ENCODE results near the gene SNCB. TPM values are rescaled to one million over a fixed set of nuclear protein-coding genes. Genes with fewer than 3 reads are reported as not detected.

The SNCB gene
- total and polyA plus RNA-seq, 2 donors, result 0.08 TPM; not detected in 1

DNA sequence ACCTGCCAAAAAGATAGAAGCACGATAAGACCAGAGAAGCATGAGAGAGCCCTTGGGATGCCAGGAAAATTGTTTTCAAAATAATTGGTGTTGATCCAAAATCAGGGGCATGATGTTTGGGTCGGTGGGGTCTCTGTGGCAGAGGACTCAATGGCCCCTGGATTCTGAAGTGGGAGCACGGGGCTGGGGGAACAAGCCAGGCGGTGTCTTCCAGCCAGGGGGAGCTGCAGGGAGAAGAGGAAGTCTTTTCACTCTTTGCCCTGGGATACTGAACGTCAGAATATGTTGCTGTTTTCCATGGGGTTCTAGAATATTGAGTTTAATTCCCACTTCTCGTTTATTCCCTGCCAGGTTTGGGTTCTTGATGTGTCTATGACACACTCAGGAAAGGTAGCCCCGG lies 37.3 kb upstream of the SNCB start:
- DNase-seq (ENCODE audit: extremely low spot score), result no peak
- H3K4me1 ChIP-seq (ENCODE audit: insufficient read depth), result no peaks in the 10 kb centered on the region
- H3K27ac ChIP-seq (ENCODE audit: low read depth), result no peak overlapping the region
- no peaks in the 10 kb centered on the region for H3K36me3 ChIP-seq (ENCODE audit: insufficient read depth)
- no peak overlapping the region for H3K4me3 ChIP-seq (ENCODE audit: low read depth, low read length)
- 68% methylated on average over 7 of the region's 7 CpGs for WGBS

DNA sequence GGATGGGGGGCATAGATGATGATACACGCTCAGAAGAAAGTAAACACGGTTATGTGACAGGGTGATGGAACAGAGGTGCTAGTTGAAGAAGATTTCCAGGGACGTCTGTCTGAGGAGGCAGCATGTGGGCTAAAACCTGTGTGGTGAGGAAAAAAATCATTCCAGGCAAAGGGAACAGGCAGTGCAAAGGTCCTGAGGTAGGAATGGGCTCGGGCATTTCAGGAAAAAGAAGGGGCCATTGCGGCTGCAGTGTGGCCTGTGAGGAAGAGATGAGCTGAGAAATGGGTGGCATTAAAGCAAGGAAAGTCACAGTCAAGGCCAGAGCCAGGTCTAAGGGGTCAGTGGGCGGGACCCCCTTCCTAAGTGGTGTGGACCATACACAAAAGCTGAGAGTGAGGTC lies 35.2 kb upstream of the SNCB start:
- Histone ChIP-seq H3K4me1 (ENCODE audit: insufficient read depth) (no peaks in the 10 kb centered on the region), H3K27ac (ENCODE audit: low read depth) (no peak overlapping the region), H3K4me3 (ENCODE audit: low read depth, low read length) (no peak overlapping the region), H3K36me3 (ENCODE audit: insufficient read depth) (no peaks in the 10 kb centered on the region)
- WGBS, result 87% methylated on average over 6 of the region's 6 CpGs
- no peak for DNase-seq (ENCODE audit: extremely low spot score)

DNA sequence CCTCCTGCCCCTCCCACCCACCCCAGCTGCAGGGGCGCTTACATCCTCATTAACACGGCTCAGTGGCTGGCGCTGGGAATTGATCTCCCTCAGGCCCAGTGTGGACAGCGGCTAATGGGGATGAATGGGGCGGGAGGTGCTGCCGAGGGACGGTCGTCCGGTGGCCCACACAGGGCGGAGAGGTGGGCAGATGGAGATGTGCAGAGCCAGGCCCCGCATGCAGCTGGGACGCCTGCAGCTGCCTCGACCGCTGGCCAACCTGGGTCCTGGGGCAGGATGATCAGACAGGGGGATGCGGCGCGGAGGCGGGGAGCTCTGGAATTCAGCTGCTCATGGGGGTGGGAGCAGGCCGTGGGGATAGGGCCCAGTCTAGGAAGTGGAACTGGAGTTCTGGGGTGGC lies 34.6 kb upstream of the SNCB start:
- no peak overlapping the region for H3K4me3 ChIP-seq (ENCODE audit: low read depth, low read length)
- no peak overlapping the region for H3K27ac ChIP-seq (ENCODE audit: low read depth)
- no peaks in the 10 kb centered on the region for H3K4me1 ChIP-seq (ENCODE audit: insufficient read depth)
- no peak for DNase-seq (ENCODE audit: extremely low spot score)
- no peaks in the 10 kb centered on the region for H3K36me3 ChIP-seq (ENCODE audit: insufficient read depth)
- 17% methylated on average over 19 of the region's 19 CpGs for WGBS

DNA sequence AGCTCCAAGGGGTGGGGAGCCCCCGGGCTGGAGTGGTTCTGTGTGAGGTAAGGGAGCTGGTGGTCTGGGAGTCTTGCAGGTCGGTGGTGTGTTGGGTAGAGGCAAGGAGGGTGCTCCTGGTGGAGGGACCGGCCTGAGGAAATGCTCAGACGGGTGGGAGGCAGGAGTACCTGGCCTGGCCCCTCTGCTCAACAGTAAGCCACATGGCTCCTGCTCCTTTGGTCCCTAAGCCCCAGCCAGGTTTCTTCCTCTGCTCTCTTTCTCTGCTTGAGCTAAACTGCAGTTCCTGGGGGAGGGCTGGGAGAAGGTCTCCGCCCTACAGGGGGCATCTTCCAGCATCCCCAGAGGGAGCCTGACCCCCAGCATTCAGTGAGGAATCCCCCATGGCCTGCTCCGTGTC lies 34.1 kb upstream of the SNCB start:
- no peak for DNase-seq (ENCODE audit: extremely low spot score)
- H3K27ac ChIP-seq (ENCODE audit: low read depth), result no peak overlapping the region
- no peak overlapping the region for H3K4me3 ChIP-seq (ENCODE audit: low read depth, low read length)
- H3K4me1 ChIP-seq (ENCODE audit: insufficient read depth), result no peaks in the 10 kb centered on the region
- H3K36me3 ChIP-seq (ENCODE audit: insufficient read depth), result no peaks in the 10 kb centered on the region
- 22% methylated on average over 6 of the region's 6 CpGs for WGBS

DNA sequence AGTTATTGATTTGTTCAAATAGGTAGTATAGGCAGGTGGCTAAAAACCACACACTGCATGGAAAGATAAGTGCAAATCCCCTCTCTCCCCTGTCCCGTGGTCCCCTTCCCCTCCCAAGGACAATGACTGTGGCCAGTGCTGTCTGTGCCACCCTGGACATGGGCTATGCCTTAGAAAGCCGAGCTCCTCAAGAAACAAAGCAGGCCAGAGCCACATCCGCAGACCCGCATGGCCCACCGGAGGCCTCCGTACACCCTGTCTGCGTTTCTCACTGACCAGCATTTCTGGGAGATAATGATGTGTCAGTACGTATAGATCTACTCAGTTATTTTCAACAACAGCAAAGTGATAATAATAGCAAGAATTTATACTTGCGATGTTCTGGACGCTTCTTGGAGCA lies 33.2 kb upstream of the SNCB start:
- no peak for DNase-seq (ENCODE audit: extremely low spot score)
- H3K36me3 ChIP-seq (ENCODE audit: insufficient read depth), result no peaks in the 10 kb centered on the region
- no peaks in the 10 kb centered on the region for H3K4me1 ChIP-seq (ENCODE audit: insufficient read depth)
- no peak overlapping the region for H3K4me3 ChIP-seq (ENCODE audit: low read depth, low read length)
- 74% methylated on average over 10 of the region's 10 CpGs for WGBS
- no peak overlapping the region for H3K27ac ChIP-seq (ENCODE audit: low read depth)

DNA sequence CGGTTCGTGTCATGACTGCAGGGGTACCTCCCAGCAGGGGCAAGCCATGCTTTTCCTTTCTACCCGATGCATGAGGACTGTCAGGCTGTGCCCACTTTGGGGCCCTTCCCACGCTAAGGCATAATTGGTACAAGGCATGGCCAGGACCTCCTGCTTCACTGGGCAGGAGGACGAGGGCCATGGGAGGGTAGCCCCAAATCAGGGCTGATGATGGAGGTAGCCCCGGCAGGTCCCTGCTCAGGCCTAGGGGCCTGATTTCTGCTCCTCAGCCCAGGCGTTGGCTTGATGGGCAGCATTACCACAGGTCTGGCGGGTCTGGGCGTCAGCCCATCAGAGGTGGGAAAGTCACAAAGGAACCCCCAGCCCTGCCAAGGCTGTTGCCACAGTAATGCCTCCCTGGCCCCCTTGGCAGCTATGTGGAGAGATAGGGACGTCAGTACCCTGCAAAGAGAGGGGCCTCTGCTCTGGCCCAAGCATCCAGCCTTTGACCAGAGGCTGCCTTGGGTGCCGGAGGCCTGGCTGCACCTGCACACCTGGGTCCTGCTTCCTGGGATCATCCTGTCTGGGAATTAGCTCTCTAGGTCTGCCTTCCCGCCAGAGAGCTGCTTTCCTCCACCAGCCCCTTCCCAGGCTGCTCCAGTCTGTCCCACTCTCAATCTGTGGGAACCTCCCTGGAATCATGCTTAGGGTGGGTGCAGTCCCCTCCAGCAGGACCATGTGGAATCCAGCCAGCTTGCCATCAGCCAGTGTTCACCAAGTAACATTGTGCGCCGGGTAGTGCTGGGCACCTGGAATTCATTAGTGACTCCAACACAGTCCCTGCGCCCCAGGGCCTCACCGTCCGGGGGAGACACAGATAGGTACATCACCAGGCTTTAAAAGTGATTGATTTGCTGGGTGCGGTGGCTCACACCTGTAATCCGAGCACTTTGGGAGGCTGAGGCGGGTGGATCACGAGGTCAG lies 32.3 kb upstream of the SNCB start:
- no peak for DNase-seq (ENCODE audit: extremely low spot score)
- no peak overlapping the region for H3K4me3 ChIP-seq (ENCODE audit: low read depth, low read length)

DNA sequence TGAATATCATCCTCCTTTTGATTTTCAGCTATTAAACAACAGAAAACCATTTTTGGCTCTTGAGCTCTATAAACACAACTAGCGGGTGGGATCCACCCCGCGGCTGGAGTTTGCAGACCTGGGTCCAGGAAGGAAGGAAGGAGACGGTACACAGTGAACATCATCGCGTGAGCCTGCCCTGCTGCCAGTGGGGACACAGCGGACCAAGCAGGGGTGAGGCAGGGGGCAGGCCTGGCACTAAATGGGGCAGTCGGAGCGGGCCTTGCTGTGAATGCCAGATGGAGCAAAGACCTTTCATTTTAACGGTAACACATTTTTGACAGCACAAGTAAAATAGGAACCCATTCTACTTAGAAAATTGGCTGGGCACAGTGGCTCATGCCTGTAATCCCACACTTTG lies 31.3 kb upstream of the SNCB start:
- 75% methylated on average over 10 of the region's 10 CpGs for WGBS
- H3K27ac ChIP-seq (ENCODE audit: low read depth), result no peak overlapping the region
- no peaks in the 10 kb centered on the region for H3K4me1 ChIP-seq (ENCODE audit: insufficient read depth)
- no peak overlapping the region for H3K4me3 ChIP-seq (ENCODE audit: low read depth, low read length)
- H3K36me3 ChIP-seq (ENCODE audit: insufficient read depth), result no peaks in the 10 kb centered on the region
- no peak for DNase-seq (ENCODE audit: extremely low spot score)

More for the DNA sequence above, 32.3 kb upstream of the SNCB start:
- Histone ChIP-seq H3K36me3 (ENCODE audit: insufficient read depth) (no peaks in the 10 kb centered on the region), H3K27ac (ENCODE audit: low read depth) (no peak overlapping the region), H3K4me1 (ENCODE audit: insufficient read depth) (no peaks in the 10 kb centered on the region)
- 77% methylated on average over 21 of the region's 21 CpGs for WGBS

DNA sequence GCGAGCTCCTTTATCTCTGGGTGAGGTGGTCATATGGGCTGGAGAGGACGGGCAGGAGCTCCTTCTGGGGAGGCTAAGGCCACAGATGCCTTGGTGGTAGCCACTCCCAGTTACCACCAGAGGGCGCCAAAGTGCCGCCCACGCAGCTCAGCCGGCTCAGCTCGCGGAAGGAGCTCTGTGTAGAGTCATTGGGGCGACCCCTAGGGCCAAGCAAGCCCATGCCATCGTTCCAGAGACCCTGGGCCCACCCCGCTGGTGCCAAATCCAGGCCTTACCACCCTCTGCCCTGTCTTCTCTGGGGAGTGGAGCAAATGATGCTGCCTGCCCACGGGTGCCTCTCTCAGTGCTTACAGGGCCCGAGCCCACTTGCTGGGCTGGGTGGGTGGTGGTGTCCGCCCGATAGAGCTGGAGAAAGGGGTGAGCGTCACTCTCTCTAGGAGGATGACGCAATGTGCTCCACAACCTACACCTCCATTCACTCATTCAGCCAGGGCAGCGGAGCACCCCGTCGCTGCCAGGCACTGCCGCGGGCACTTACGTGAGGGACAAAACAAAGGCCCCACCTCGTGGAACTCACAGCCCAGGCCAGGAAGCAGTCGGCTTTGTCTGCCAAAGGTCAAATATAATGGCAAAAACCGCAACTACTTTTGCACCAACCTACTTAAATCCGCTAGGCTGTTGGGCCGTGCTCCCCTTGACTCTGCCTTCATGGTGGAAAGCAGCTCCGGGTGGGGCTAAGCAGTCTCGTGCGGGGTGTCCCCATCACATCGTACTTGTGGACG lies 30.7 kb upstream of the SNCB start:
- peak; percentile 17 for DNase-seq (ENCODE audit: extremely low spot score)
- H3K4me1 ChIP-seq (ENCODE audit: insufficient read depth), result no peaks in the 10 kb centered on the region
- H3K36me3 ChIP-seq (ENCODE audit: insufficient read depth), result no peaks in the 10 kb centered on the region
- no peak overlapping the region for H3K27ac ChIP-seq (ENCODE audit: low read depth)
- WGBS, result 54% methylated on average over 33 of the region's 33 CpGs
- H3K4me3 ChIP-seq (ENCODE audit: low read depth, low read length), result no peak overlapping the region

DNA sequence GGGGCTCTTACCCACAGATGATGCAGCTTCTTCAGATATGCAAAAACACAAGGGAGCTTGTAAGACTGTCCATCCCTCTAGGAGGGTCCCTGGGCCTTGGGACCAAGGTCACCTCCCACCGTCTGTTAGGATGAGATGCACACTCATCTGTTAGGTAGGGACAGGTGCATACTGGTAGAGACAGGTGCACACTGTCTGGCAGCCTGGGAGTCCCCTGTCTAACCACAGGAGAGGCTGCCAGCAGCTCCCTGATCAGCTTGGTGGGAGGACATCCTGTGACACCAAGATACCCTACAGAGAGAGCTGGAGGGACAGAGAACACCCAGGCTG lies 30.2 kb upstream of the SNCB start:
- H3K36me3 ChIP-seq (ENCODE audit: insufficient read depth), result no peaks in the 10 kb centered on the region
- no peak overlapping the region for H3K27ac ChIP-seq (ENCODE audit: low read depth)
- no peaks in the 10 kb centered on the region for H3K4me1 ChIP-seq (ENCODE audit: insufficient read depth)
- DNase-seq (ENCODE audit: extremely low spot score), result no peak
- 35% methylated on average over 1 of the region's 1 CpG for WGBS
- no peak overlapping the region for H3K4me3 ChIP-seq (ENCODE audit: low read depth, low read length)

DNA sequence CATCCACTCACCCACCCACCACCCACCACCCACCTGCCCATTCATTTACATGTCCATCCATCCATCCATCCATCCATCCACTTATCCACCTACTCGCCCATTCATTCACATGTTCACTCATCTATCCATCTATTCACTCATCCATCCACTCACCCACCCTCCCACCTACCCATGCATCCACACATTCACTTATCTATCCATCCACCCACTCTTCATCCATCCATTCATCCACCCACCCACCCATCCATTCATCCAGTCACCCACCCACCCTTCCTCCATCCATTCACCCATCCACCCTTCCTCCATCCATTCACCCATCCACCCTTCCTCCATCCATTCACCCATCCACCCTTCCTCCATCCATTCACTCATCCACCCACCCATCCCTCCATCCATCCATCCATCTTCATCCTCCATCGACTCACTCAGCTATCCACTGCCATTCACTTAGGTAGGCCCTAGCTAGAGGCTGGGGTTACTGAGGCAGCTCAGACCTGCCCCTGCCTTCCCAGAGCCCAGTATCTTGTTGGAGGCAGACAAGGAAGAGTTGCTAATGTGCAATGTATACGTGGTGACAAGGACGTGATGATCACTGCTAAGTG lies 29.6 kb upstream of the SNCB start:
- no peak for DNase-seq (ENCODE audit: extremely low spot score)
- no peaks in the 10 kb centered on the region for H3K36me3 ChIP-seq (ENCODE audit: insufficient read depth)
- no peaks in the 10 kb centered on the region for H3K4me1 ChIP-seq (ENCODE audit: insufficient read depth)
- H3K27ac ChIP-seq (ENCODE audit: low read depth), result no peak overlapping the region
- WGBS, result 80% methylated on average over 4 of the region's 4 CpGs
- no peak overlapping the region for H3K4me3 ChIP-seq (ENCODE audit: low read depth, low read length)

DNA sequence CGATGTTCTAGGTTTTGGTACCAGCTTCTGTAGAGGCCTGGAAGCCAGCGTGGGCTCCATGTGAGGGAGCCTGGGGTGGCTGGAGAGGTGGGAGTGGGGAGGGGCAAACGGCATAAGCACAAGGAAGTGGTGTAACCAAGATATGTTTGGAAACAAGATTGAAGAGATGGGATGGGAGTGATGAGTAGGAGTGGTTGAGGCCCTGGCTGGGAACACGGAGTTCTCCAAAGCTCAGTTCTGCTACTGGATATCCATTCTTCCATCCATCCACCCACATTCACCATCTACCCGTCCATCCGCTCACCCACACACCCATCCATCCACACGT lies 29.1 kb upstream of the SNCB start:
- 85% methylated on average over 7 of the region's 7 CpGs for WGBS
- Histone ChIP-seq H3K27ac (ENCODE audit: low read depth) (no peak overlapping the region), H3K4me1 (ENCODE audit: insufficient read depth) (no peaks in the 10 kb centered on the region), H3K4me3 (ENCODE audit: low read depth, low read length) (no peak overlapping the region), H3K36me3 (ENCODE audit: insufficient read depth) (no peaks in the 10 kb centered on the region)
- no peak for DNase-seq (ENCODE audit: extremely low spot score)

DNA sequence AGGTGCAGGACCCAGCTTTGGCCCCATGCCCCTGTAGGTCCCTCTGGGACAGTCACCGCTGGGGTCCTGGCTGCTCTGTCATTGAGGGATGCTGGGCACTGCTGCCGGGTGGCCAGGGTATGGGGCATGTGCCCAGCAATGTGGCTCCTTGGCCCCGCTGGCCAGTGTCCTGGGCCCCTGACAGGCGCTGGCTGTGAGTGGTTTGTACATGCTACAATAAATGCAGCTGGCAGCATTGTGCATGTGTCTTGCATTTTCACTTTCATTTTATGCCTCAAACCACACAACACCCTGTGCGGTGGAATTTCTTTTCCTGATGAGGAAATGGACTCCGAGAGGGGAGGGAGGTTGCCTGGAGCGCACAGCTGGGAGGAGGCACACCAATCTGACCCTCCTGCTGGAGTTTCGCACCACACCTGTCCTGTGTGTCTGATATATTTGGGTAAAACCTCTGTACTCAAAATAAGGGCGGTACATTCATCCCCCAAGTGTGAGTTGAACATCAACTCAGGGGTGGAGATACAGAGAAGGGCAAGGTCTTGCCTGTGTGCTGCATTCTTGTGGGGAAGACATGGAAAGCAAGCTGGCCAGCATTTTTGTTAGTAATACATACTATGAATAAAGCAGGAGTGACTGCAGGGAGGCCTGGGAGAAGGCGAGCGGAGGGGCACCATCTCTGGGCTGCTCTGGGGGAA lies 28.6 kb upstream of the SNCB start:
- Histone ChIP-seq H3K4me3 (ENCODE audit: low read depth, low read length) (no peak overlapping the region), H3K4me1 (ENCODE audit: insufficient read depth) (no peaks in the 10 kb centered on the region), H3K27ac (ENCODE audit: low read depth) (no peak overlapping the region), H3K36me3 (ENCODE audit: insufficient read depth) (no peaks in the 10 kb centered on the region)
- 75% methylated on average over 11 of the region's 11 CpGs for WGBS
- no peak for DNase-seq (ENCODE audit: extremely low spot score)

DNA sequence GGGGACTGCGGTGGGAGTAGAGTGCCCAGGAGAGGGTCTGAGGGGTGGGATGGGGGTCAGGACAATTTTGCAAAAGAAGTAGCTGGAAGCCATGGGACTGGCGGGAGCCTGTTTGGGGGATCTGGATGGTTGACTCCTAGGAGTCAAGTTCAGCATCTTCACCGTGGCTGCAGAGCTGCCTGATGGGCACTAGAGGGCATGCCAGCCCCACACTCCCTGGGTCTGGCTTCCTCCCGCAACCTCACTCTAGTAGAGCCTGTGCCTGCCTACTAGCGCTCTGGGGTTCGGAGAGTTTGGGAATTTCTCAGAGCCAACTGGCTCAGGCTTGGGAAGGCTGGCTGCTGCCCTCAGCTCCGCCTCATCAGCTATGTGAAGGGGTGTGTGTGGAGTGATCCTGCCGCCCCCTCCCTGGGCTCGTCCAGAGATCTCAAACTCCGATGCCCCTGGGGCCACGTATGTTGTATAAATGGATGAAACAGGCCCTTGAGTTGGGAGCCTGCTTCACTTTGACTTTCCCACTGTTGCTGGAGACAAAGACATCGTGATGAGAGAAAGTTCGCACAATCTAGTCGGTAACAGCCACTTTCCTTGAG lies 27.8 kb upstream of the SNCB start:
- no peak overlapping the region for H3K27ac ChIP-seq (ENCODE audit: low read depth)
- WGBS, result 48% methylated on average over 14 of the region's 14 CpGs
- no peaks in the 10 kb centered on the region for H3K36me3 ChIP-seq (ENCODE audit: insufficient read depth)
- H3K4me1 ChIP-seq (ENCODE audit: insufficient read depth), result no peaks in the 10 kb centered on the region
- H3K4me3 ChIP-seq (ENCODE audit: low read depth, low read length), result no peak overlapping the region
- DNase-seq (ENCODE audit: extremely low spot score), result no peak

Measured in urinary bladder (tissue), 4 donors.